ENCODE data around the gene NSD2.
"Not testable (repeated sequence)": the region's sequence is repeated elsewhere in the genome, so short reads cannot be mapped to it uniquely, and the experiment has no call there.

The NSD2 gene

DNA sequence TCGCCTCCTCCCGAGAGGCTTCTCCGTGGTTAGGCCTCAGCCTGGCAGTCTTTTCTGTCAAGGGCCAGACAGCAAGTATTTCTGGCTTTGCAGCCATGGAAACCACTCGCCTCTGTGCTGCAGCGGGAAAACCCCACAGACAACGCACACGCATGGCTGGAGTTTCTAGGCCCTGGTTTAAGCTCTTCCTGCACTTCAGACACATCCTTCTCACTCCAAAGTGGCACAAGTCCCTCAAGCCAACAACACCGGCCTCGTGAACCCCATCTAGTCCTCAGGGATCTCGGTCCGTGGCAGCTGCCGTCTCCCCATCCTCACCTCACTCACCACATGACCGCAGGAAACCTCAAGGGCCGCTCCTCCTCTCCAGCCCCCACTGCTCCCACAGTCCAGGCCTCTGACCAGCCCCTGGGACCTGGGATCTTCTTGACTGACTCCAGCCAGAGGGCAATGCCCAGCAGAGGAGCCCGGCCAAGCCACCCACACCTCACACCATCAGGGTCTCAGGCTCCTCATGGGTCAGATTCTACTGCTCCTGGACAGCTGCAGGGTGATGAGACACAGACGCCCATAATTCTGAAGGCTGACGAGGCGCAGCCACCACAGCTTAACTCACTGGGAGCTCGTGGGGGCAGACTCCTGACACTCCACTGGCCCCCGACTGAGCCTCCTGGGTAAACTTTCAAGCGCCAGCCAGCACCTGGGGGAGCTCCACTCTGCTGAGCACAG is 37.0 kb upstream of the NSD2 start:
- Mint-ChIP-seq H3K36me3 (peaks cover 33% of the 10 kb centered on the region), H3K27ac (peak overlapping the region; percentile 92)

DNA sequence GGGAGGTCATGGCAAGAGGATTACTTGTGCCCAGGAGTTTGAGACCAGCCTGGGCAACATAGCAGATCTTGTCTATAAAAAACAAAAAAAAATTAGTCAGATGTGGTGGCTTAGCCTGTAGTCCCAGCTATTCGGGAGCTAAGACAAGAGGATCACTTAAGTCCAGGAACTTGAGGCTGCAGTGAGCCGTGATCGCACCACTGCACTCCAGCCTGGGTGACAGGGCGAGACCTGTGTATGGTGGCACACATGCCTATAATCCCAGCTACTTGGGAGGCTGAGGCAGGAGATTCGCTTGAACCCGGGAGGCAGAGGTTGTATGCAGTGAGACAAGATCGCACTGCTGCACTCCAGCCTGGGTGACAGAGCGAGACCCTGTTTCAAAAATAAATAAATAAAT is 35.4 kb upstream of the NSD2 start:
- DNase-seq (ENCODE audit: low spot score in 2 of 2); H3K9me3 Mint-ChIP-seq; ATAC-seq (ENCODE audit: low read depth); H3K27me3 Mint-ChIP-seq; H3K4me3 Mint-ChIP-seq: not testable (repeated sequence)
- Mint-ChIP-seq H3K36me3 (peaks cover 27% of the 10 kb centered on the region), H3K4me1 (peaks cover 18% of the 10 kb centered on the region), H3K27ac (peak overlapping the region; percentile 92)

More for the DNA sequence above, 37.0 kb upstream of the NSD2 start:
- H3K4me3 Mint-ChIP-seq: peak overlapping the region; percentile 51
- H3K27me3 Mint-ChIP-seq: no peaks in the 10 kb centered on the region
- H3K4me1 Mint-ChIP-seq: peaks cover 18% of the 10 kb centered on the region
- DNase-seq (ENCODE audit: low spot score in 2 of 2) (peak; percentile 45 to 55), ATAC-seq (ENCODE audit: low read depth) (peak; percentile 91)
- no peaks in the 10 kb centered on the region for H3K9me3 Mint-ChIP-seq

DNA sequence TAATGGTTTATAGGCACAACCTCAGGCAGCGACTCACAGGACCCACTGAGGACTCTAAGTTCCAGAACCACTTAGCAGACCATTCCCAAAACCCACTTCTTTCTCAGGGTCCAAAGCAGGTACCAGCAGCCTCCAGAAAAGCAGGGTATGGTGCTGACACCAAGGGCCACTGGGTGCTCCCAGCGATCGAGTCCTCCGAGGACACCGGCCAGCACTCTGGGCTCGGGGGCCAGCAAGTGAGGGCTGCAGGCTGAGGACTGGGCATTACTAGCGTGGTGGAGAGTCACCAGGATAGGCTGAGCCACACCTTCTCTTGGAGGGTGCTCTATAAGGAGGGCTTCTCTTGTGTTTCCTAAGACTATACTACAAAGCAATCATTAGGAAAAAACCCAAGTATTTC is 34.5 kb upstream of the NSD2 start:
- Mint-ChIP-seq H3K36me3 (peaks cover 27% of the 10 kb centered on the region), H3K4me1 (peaks cover 18% of the 10 kb centered on the region), H3K27me3 (no peaks in the 10 kb centered on the region), H3K27ac (no peak overlapping the region), H3K4me3 (no peak overlapping the region), H3K9me3 (no peaks in the 10 kb centered on the region)
- no peak for ATAC-seq (ENCODE audit: low read depth)
- no peak for DNase-seq (ENCODE audit: low spot score in 2 of 2)

- peaks cover 27% of the 10 kb centered on the region for H3K36me3 Mint-ChIP-seq
- H3K27me3 Mint-ChIP-seq: no peaks in the 10 kb centered on the region
- H3K4me1 Mint-ChIP-seq: peaks cover 18% of the 10 kb centered on the region
- no peak overlapping the region for H3K4me3 Mint-ChIP-seq
- no peaks in the 10 kb centered on the region for H3K9me3 Mint-ChIP-seq
- no peak for DNase-seq (ENCODE audit: low spot score in 2 of 2)
- no peak for ATAC-seq (ENCODE audit: low read depth)
- no peak overlapping the region for H3K27ac Mint-ChIP-seq
These were observed 34.1 kb upstream of the NSD2 start for GRCh38 chr4:1837069-1837468.

- DNase-seq (ENCODE audit: low spot score in 2 of 2): no peak
- H3K27me3 Mint-ChIP-seq: no peaks in the 10 kb centered on the region
- ATAC-seq (ENCODE audit: low read depth): no peak
- H3K4me1 Mint-ChIP-seq: peaks cover 4% of the 10 kb centered on the region
- no peak overlapping the region for H3K27ac Mint-ChIP-seq
- no peaks in the 10 kb centered on the region for H3K9me3 Mint-ChIP-seq
- peaks cover 28% of the 10 kb centered on the region for H3K36me3 Mint-ChIP-seq
- H3K4me3 Mint-ChIP-seq: no peak overlapping the region
These were observed 31.9 kb upstream of the NSD2 start for GRCh38 chr4:1839282-1839681.

- Mint-ChIP-seq H3K4me1 (no peaks in the 10 kb centered on the region), H3K27me3 (no peaks in the 10 kb centered on the region), H3K9me3 (no peaks in the 10 kb centered on the region), H3K36me3 (peaks cover 23% of the 10 kb centered on the region), H3K4me3 (no peak overlapping the region), H3K27ac (no peak overlapping the region)
- no peak for ATAC-seq (ENCODE audit: low read depth)
- DNase-seq (ENCODE audit: low spot score in 2 of 2): no peak
These were observed 29.8 kb upstream of the NSD2 start for GRCh38 chr4:1841201-1841886.

- no peak for ATAC-seq (ENCODE audit: low read depth)
- H3K36me3 Mint-ChIP-seq: peaks cover 24% of the 10 kb centered on the region
- no peak for DNase-seq (ENCODE audit: low spot score in 2 of 2)
- no peak overlapping the region for H3K27ac Mint-ChIP-seq
- no peaks in the 10 kb centered on the region for H3K27me3 Mint-ChIP-seq
- no peaks in the 10 kb centered on the region for H3K9me3 Mint-ChIP-seq
- H3K4me1 Mint-ChIP-seq: no peaks in the 10 kb centered on the region
- H3K4me3 Mint-ChIP-seq: no peak overlapping the region
These were observed 29.3 kb upstream of the NSD2 start for GRCh38 chr4:1841887-1842210.

- H3K9me3 Mint-ChIP-seq: no peaks in the 10 kb centered on the region
- H3K36me3 Mint-ChIP-seq: peaks cover 22% of the 10 kb centered on the region
- H3K4me1 Mint-ChIP-seq: peaks cover 2% of the 10 kb centered on the region
- H3K4me3 Mint-ChIP-seq: no peak overlapping the region
- no peak for DNase-seq (ENCODE audit: low spot score in 2 of 2)
- no peak for ATAC-seq (ENCODE audit: low read depth)
- no peak overlapping the region for H3K27ac Mint-ChIP-seq
- H3K27me3 Mint-ChIP-seq: no peaks in the 10 kb centered on the region
These were observed 28.8 kb upstream of the NSD2 start for GRCh38 chr4:1842339-1842895.

- Mint-ChIP-seq H3K27me3 (no peaks in the 10 kb centered on the region), H3K4me1 (peaks cover 2% of the 10 kb centered on the region), H3K9me3 (no peaks in the 10 kb centered on the region), H3K36me3 (peaks cover 22% of the 10 kb centered on the region), H3K27ac (no peak overlapping the region), H3K4me3 (no peak overlapping the region)
- no peak for ATAC-seq (ENCODE audit: low read depth)
- DNase-seq (ENCODE audit: low spot score in 2 of 2): no peak
These were observed 28.2 kb upstream of the NSD2 start for GRCh38 chr4:1842993-1843448.

DNA sequence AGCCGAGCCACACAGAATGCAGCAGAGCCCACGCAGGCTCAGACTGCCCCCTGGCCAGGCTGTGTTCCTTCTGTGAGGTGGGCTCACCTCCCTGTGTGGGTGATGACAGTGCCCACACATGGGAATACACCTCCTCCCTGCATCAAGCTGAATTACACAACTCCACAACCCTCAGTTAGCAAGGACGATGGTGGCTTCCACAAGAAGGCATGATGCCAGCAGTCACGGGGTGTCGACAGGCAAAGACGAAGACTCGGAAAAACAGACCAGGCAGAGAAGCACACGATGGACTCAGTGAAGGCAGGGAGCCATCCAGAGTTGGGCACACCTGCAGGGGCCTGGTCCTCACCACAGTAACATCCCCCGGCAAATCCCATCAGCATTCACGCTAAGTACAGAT is 27.3 kb upstream of the NSD2 start:
- DNase-seq (ENCODE audit: low spot score in 2 of 2): no peak
- Mint-ChIP-seq H3K9me3 (no peaks in the 10 kb centered on the region), H3K27ac (no peak overlapping the region), H3K4me3 (no peak overlapping the region), H3K36me3 (peaks cover 22% of the 10 kb centered on the region), H3K27me3 (no peaks in the 10 kb centered on the region), H3K4me1 (peaks cover 2% of the 10 kb centered on the region)
- ATAC-seq (ENCODE audit: low read depth): no peak

GRCh38 chr4:1844618-1845017 is 26.6 kb upstream of the NSD2 start:
- peaks cover 16% of the 10 kb centered on the region for H3K36me3 Mint-ChIP-seq
- not testable (repeated sequence) for H3K4me3 Mint-ChIP-seq; ATAC-seq (ENCODE audit: low read depth); H3K9me3 Mint-ChIP-seq; H3K27ac Mint-ChIP-seq; H3K4me1 Mint-ChIP-seq; H3K27me3 Mint-ChIP-seq; DNase-seq (ENCODE audit: low spot score in 2 of 2)

DNA sequence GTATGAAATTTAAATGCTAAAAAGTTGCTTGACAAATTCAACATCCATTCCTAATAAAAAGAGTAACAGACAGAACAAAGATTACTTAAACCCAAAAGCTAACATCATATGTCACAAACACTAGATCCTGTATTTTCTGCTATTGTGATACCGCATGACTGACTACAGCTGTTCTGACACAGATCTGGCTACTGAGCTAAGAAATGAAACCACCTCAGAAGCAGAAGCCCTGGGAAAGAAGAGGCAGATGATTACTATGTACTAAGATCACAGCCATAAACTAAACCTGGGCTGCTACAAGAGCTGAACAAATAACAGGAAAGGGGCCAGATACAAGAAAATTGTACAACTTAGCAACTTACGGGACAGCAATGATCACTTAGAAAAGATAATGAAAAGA is 24.6 kb upstream of the NSD2 start:
- H3K27me3 Mint-ChIP-seq: no peaks in the 10 kb centered on the region
- no peak overlapping the region for H3K4me3 Mint-ChIP-seq
- H3K9me3 Mint-ChIP-seq: no peaks in the 10 kb centered on the region
- H3K27ac Mint-ChIP-seq: no peak overlapping the region
- peaks cover 3% of the 10 kb centered on the region for H3K4me1 Mint-ChIP-seq
- H3K36me3 Mint-ChIP-seq: peaks cover 13% of the 10 kb centered on the region
- ATAC-seq (ENCODE audit: low read depth) (no peak), DNase-seq (ENCODE audit: low spot score in 2 of 2) (no peak)

DNA sequence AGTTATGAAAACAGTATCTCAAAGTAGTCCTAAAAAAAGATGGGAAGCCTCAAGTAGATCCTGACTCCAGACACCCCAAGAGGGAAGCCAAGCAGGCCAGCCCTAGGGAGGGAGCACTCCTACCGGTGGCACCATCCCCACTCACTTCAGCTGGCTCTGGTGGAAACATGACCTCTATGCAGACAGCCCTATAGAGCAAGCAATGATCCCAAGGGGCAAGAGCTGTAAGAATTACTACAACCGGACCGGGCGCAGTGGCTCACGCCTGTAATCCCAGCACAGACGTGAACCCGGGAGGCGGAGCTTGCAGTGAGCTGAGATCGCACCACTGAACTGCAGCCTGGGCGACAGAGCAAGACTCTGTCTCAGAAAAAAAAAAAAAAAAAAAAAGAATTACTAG is 20.9 kb upstream of the NSD2 start:
- no peak overlapping the region for H3K4me3 Mint-ChIP-seq
- peaks cover 18% of the 10 kb centered on the region for H3K4me1 Mint-ChIP-seq
- no peak for ATAC-seq (ENCODE audit: low read depth)
- peaks cover 10% of the 10 kb centered on the region for H3K36me3 Mint-ChIP-seq
- no peaks in the 10 kb centered on the region for H3K9me3 Mint-ChIP-seq
- H3K27me3 Mint-ChIP-seq: no peaks in the 10 kb centered on the region
- no peak for DNase-seq (ENCODE audit: low spot score in 2 of 2)
- H3K27ac Mint-ChIP-seq: no peak overlapping the region

DNA sequence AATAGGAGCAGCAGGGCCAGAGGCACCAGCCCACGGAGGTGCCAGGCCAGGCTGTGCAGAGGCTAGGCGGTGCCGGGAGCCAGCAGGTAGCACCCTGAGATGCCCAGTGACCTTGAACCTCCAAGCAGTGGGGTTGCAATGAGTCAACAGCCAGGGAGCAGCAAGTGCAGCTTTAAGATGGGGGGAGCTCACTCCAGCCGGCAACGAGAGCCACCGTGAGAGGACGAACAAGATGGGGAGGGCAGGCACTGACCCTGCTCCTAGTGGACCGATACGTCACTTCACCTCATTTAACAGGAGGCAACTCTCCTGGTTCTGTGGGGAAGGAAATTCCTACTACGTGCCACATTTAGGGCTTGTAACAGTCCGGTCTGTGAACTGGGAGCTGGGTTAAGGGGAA is 20.0 kb upstream of the NSD2 start:
- DNase-seq (ENCODE audit: low spot score in 2 of 2): no peak
- Mint-ChIP-seq H3K9me3 (no peaks in the 10 kb centered on the region), H3K27ac (no peak overlapping the region), H3K4me1 (peaks cover 18% of the 10 kb centered on the region), H3K27me3 (no peaks in the 10 kb centered on the region), H3K36me3 (peaks cover 10% of the 10 kb centered on the region), H3K4me3 (no peak overlapping the region)
- ATAC-seq (ENCODE audit: low read depth): no peak

All from memory B cell (primary cell).